ENCODE measurements around the gene PCMT1. TPM values are rescaled to one million over a fixed set of nuclear protein-coding genes. Genes with fewer than 3 reads are reported as not detected.
A peak's percentile ranks its signal among the peaks of the same experiment; 100 is the strongest.

The PCMT1 gene
- total and polyA plus RNA-seq, 2 of the 13 experiments (the other 11 are each of a cell fraction or from before 2014, with no cell fraction given): 112 to 169 TPM

DNA sequence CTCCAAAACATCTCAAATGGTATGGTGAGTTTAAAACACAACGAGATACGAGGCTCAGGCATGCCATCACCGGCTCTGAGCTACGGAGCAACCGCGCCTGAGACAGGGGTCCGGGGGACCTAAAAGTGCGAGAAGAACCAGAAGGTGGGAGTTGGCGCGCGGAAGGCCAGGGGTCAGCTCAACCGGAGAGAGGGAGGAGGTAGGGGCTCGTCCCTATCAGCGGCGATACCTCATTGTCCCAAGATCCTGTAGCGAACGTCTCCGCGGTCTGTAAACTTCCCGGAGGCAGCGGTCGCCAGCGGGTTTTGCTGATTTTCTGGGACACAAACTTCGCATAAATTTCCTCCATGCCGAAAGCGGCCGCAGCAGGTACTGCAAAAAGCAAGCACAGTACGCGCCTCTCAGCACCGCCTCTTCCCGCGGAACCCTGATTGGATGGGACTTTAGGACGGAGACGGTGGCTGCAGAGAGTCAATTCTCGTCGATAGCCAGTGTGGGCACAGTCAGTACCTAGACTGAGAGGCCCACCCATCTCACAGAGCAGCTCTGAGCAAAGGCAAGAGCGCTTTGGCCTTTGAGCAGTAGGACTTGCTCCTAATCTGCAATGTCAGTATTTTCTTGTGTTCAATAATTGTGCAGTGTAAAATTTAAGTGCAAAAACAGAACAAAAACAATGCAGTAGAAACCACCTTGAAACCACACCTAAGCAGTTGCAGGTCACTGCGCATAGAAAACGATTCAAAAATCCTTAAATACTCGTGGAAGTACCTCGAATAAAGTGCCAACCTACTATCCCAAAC lies 3.2 kb upstream of the PCMT1 start, which contains the start of gene NUP43 (continued):
- TF ChIP-seq FIP1L1 (IDR thresholded peaks at IDR 0.05; ENCODE audit: borderline replicate concordance, insufficient read depth, low read depth, low read length): 0 out of 2 replicates have a peak, but pooled peaks have one; percentile 56
- TF ChIP-seq, protein P1, sequence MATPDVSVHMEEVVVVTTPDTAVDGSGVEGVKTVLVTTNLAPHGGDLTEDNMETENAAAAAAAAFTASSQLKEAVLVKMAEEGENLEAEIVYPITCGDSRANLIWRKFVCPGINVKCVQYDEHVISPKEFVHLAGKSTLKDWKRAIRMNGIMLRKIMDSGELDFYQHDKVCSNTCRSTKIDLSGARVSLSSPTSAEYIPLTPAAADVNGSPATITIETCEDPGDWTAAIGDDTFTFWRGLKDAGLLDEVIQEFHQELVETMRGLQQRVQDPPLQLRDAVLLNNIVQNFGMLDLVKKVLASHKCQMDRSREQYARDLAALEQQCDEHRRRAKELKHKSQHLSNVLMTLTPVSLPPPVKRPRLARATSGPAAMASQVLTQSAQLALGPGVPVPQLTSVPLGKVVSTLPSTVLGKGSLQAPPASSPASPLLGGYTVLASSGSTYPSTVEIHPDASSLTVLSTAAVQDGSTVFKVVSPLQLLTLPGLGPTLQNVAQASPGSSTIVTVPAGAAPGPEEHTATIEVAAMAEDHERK (CRISPR knock-in tag; IDR thresholded peaks at IDR 0.05; ENCODE audit: low read depth): no peak
- peak; percentile 51 for TF ChIP-seq BCL6 (CRISPR knock-in tag; IDR thresholded peaks at IDR 0.05)
- TF ChIP-seq, protein P2, sequence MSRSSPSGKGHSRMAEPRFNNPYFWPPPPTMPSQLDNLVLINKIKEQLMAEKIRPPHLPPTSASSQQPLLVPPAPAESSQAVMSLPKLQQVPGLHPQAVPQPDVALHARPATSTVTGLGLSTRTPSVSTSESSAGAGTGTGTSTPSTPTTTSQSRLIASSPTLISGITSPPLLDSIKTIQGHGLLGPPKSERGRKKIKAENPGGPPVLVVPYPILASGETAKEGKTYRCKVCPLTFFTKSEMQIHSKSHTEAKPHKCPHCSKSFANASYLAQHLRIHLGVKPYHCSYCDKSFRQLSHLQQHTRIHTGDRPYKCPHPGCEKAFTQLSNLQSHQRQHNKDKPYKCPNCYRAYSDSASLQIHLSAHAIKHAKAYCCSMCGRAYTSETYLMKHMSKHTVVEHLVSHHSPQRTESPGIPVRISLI (CRISPR knock-in tag; IDR thresholded peaks at IDR 0.05; ENCODE audit: borderline replicate concordance): peak; percentile 76
- no peak for TF ChIP-seq TBP (CRISPR knock-in tag; IDR thresholded peaks at IDR 0.05)
- no peak for TF ChIP-seq CAMTA2 (CRISPR knock-in tag; IDR thresholded peaks at IDR 0.05; ENCODE audit: borderline replicate concordance)
- TF ChIP-seq PCBP2 (optimal IDR thresholded peaks at IDR 0.05; ENCODE audit: low read depth, low read length, poor library complexity, severe bottlenecking): no peak
- no peak for TF ChIP-seq LCORL (IDR thresholded peaks at IDR 0.05)
- TF ChIP-seq LCORL (CRISPR knock-in tag; IDR thresholded peaks at IDR 0.05): no peak; the same call in 1 of the 2 replicates
- TF ChIP-seq, protein P3, sequence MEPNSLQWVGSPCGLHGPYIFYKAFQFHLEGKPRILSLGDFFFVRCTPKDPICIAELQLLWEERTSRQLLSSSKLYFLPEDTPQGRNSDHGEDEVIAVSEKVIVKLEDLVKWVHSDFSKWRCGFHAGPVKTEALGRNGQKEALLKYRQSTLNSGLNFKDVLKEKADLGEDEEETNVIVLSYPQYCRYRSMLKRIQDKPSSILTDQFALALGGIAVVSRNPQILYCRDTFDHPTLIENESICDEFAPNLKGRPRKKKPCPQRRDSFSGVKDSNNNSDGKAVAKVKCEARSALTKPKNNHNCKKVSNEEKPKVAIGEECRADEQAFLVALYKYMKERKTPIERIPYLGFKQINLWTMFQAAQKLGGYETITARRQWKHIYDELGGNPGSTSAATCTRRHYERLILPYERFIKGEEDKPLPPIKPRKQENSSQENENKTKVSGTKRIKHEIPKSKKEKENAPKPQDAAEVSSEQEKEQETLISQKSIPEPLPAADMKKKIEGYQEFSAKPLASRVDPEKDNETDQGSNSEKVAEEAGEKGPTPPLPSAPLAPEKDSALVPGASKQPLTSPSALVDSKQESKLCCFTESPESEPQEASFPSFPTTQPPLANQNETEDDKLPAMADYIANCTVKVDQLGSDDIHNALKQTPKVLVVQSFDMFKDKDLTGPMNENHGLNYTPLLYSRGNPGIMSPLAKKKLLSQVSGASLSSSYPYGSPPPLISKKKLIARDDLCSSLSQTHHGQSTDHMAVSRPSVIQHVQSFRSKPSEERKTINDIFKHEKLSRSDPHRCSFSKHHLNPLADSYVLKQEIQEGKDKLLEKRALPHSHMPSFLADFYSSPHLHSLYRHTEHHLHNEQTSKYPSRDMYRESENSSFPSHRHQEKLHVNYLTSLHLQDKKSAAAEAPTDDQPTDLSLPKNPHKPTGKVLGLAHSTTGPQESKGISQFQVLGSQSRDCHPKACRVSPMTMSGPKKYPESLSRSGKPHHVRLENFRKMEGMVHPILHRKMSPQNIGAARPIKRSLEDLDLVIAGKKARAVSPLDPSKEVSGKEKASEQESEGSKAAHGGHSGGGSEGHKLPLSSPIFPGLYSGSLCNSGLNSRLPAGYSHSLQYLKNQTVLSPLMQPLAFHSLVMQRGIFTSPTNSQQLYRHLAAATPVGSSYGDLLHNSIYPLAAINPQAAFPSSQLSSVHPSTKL (CRISPR knock-in tag; IDR thresholded peaks at IDR 0.05): peak; percentile 71
- peak; percentile 98; the same call in 1 of the 2 replicates for TF ChIP-seq ZZZ3 (CRISPR knock-in tag; IDR thresholded peaks at IDR 0.05; ENCODE audit: borderline replicate concordance)
- TF ChIP-seq, protein P4, sequence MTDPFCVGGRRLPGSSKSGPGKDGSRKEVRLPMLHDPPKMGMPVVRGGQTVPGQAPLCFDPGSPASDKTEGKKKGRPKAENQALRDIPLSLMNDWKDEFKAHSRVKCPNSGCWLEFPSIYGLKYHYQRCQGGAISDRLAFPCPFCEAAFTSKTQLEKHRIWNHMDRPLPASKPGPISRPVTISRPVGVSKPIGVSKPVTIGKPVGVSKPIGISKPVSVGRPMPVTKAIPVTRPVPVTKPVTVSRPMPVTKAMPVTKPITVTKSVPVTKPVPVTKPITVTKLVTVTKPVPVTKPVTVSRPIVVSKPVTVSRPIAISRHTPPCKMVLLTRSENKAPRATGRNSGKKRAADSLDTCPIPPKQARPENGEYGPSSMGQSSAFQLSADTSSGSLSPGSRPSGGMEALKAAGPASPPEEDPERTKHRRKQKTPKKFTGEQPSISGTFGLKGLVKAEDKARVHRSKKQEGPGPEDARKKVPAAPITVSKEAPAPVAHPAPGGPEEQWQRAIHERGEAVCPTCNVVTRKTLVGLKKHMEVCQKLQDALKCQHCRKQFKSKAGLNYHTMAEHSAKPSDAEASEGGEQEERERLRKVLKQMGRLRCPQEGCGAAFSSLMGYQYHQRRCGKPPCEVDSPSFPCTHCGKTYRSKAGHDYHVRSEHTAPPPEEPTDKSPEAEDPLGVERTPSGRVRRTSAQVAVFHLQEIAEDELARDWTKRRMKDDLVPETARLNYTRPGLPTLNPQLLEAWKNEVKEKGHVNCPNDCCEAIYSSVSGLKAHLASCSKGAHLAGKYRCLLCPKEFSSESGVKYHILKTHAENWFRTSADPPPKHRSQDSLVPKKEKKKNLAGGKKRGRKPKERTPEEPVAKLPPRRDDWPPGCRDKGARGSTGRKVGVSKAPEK (CRISPR knock-in tag; IDR thresholded peaks at IDR 0.05; ENCODE audit: borderline replicate concordance): no peak
- no peak for TF ChIP-seq MAFG (CRISPR knock-in tag; IDR thresholded peaks at IDR 0.05)
- no peak for TF ChIP-seq NR1H2 (CRISPR knock-in tag; IDR thresholded peaks at IDR 0.05; ENCODE audit: borderline replicate concordance, low read depth)
- TF ChIP-seq ZFP82 (CRISPR knock-in tag; IDR thresholded peaks at IDR 0.05; ENCODE audit: borderline replicate concordance): no peak
- TF ChIP-seq, protein P5, sequence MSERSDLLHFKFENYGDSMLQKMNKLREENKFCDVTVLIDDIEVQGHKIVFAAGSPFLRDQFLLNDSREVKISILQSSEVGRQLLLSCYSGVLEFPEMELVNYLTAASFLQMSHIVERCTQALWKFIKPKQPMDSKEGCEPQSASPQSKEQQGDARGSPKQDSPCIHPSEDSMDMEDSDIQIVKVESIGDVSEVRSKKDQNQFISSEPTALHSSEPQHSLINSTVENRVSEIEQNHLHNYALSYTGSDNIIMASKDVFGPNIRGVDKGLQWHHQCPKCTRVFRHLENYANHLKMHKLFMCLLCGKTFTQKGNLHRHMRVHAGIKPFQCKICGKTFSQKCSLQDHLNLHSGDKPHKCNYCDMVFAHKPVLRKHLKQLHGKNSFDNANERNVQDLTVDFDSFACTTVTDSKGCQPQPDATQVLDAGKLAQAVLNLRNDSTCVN (CRISPR knock-in tag; IDR thresholded peaks at IDR 0.05; ENCODE audit: borderline replicate concordance): peak; percentile 62; the same call in 1 of the 2 replicates
- TF ChIP-seq IKZF4 (CRISPR knock-in tag; IDR thresholded peaks at IDR 0.05; ENCODE audit: borderline replicate concordance, low read depth, not compliant biosample characterization): peak; percentile 88
